OCI-M2 (cell line): Measurements from ENCODE around the gene COL4A3.

Source experiments
- DNase-seq: peaks from one replicate; lab custom pipeline; 2025; ENCODE audit not compliant: unreplicated experiment; lab: John Stamatoyannopoulos, UW

The COL4A3 gene

GRCh38 chr2:227163998-227164762 is at the start of gene COL4A3, which contains the start of gene COL4A4:
COL4A3 (plus strand) TSS chr2:227164624; CDS start chr2:227164727, 103 bp downstream.
COL4A4 (minus strand) TSS chr2:227164205; CDS start chr2:227147483, 16,722 bp downstream.
- no peak for DNase-seq

GRCh38 chr2:227115761-227116160 is 48.7 kb upstream of the COL4A3 start:
- no peak for DNase-seq

- DNase-seq: no peak
Measured at GRCh38 chr2:227117027-227117426, 47.4 kb upstream of the COL4A3 start.

GRCh38 chr2:227117852-227118251 is 46.6 kb upstream of the COL4A3 start:
- no peak for DNase-seq

- no peak for DNase-seq
Measured at GRCh38 chr2:227118353-227118752, 46.1 kb upstream of the COL4A3 start.

GRCh38 chr2:227123697-227124096 is 40.7 kb upstream of the COL4A3 start:
- DNase-seq: no peak

GRCh38 chr2:227124811-227125210 is 39.6 kb upstream of the COL4A3 start:
- no peak for DNase-seq

GRCh38 chr2:227125506-227125905 is 38.9 kb upstream of the COL4A3 start:
- no peak for DNase-seq

- DNase-seq: no peak
Measured at GRCh38 chr2:227127201-227127600, 37.2 kb upstream of the COL4A3 start.

- DNase-seq: no peak
Measured at GRCh38 chr2:227130636-227131035, 33.8 kb upstream of the COL4A3 start.

- no peak for DNase-seq
Measured at GRCh38 chr2:227132986-227133385, 31.4 kb upstream of the COL4A3 start.

- no peak for DNase-seq
Measured at GRCh38 chr2:227134591-227134990, 29.8 kb upstream of the COL4A3 start.

GRCh38 chr2:227141301-227141700 is 23.1 kb upstream of the COL4A3 start:
- DNase-seq: no peak

GRCh38 chr2:227143895-227144294 is 20.5 kb upstream of the COL4A3 start:
- no peak for DNase-seq

GRCh38 chr2:227146456-227146855 is 18.0 kb upstream of the COL4A3 start:
- DNase-seq: no peak

GRCh38 chr2:227147023-227147422 is 17.4 kb upstream of the COL4A3 start:
- DNase-seq: no peak

- no peak for DNase-seq
Measured at GRCh38 chr2:227148106-227148505, 16.3 kb upstream of the COL4A3 start.

GRCh38 chr2:227150222-227150936 is 14.0 kb upstream of the COL4A3 start:
- no peak for DNase-seq

GRCh38 chr2:227152093-227152766 is 12.2 kb upstream of the COL4A3 start:
- no peak for DNase-seq

GRCh38 chr2:227153307-227153706 is 11.1 kb upstream of the COL4A3 start:
- DNase-seq: no peak

- DNase-seq: no peak
Measured at GRCh38 chr2:227153758-227154486, 10.5 kb upstream of the COL4A3 start.
